HG03460 (cell line): ENCODE measurements around the gene GEMIN7.
A peak's percentile ranks its signal among the peaks of the same experiment; 100 is the strongest.

ENCODE experiments used
- ATAC-seq: cut with Tn5 transposase; IDR thresholded peaks from one replicate; pipeline ENCODE4 v1.9.1; 2021; ENCODE audit not compliant: unreplicated experiment

Gene GEMIN7

DNA sequence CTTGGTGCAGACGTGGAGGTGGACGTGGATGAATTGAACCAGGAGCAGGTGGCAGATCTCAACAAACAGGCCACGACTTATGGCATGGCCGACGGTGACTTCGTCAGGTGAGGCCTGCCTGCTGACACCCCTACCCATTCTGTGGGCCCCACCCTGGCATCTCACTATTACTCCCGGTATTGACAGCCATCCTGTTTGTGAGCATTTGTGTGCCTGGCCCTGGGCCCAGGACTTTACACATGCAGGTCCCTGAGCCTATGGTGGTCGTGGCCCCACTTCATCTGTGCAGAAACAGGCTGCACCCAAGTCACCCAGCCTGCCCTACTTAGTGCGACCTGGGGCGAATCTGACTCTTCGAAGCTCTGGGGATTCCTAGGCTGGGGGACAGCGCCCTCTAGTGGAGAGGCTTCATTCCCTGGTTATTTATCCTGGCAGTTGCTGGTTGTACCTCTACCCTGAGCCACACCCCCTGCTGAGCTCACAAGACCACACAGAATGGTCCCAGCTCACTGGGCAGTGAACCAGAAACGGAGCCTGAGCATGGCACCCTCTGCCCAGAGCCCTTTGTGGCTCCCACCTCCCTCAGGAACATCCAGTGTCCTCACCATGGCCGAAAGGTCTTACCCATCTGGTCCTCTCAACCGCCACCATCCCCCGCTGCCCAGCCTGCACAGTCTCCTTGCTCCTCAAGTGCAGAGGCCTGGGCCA, 19.6 kb upstream of the GEMIN7 start:
- ATAC-seq = no peak

DNA sequence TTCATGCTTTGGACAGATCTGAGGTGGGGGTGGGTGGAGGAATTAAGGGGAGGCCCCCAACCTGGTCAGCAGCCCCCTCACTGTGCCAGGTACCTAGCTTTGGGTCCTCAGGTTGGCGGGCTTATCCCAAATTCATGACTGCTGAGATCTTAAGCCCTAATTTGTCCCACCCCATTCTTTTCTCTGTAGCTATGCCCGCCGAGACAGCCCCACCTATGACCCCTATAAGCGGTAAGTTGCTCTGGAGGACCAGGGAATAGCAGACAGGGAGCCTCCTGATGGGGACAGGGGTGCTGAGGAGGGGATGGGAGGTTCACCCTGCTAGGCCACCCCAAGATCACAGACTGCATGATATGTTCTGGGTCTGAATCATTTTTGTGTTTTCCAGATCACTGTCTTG, 17.1 kb upstream of the GEMIN7 start:
- no peak for ATAC-seq

- ATAC-seq = no peak
Observed at GRCh38 chr19:45063851-45064801, 14.9 kb upstream of the GEMIN7 start.

DNA sequence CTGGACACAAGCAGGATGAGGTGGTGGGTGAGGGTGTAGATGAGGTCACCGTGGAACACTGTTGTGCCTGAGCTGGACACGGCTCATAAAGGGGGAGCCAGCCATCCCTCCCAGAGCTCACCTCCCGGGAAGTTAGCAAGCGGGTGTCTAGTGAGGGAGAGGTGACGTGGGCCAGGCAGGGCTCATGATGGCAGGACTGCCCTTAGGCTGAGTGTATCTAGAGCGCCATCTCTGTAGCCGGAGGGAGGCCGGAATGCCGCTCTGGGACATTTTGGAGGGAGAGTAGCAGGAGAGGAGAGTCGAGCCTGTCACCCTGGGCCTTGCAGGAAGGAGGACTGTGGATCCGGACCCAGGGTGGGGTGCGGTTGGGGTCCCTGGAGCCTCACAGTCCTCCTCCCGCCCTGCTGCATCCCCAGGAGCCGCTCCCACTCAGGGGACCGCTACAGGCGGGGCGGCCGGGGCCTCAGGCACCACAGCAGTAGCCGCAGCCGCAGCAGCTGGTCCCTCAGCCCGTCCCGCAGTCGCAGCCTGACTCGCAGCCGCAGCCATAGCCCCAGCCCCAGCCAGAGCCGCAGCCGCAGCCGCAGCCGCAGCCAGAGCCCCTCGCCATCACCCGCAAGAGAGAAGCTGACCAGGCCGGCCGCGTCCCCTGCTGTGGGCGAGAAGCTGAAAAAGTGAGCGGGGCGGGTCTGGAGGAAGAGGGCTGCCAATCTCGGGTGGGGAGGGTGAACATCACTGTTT, 12.0 kb upstream of the GEMIN7 start:
- ATAC-seq = no peak

DNA sequence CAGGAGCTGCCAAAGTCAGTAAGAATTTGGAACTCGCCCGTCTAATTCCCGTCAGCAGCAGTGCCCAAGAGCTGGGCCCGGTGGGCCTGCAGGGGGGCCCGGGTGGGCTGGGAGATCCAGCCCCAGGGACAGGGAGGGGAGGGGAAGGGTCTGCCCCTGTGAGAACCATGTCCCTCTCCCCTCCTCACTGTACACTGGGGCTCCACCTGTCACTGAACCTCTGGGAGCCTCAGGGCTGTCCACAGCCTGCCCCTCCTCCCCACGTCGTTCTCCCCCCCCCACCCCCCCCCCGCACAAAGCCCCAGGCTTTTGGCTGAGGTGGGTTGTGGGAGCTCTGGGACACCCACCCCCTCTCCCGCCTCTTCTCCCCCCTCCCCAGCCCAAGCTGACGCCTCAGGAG, 11.0 kb upstream of the GEMIN7 start:
- ATAC-seq = no peak

DNA sequence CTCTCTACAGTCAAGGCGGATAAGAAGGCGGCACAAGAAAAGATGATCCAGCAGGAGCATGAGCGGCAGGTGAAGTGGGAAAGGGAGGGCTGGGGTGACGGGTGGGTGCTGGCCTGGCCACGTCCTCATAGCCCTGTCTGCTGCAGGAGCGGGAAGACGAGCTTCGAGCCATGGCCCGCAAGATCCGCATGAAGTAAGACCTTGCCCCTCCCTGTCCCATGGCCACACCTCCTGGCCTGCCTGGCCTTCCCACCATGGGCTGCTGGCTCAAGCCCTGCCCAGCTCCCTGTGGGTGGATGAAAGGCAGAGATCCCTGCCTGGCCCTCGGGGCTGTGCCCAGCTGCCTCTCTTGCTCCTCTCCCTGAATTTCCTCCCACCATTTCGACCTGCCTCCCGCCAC, 10.0 kb upstream of the GEMIN7 start:
- no peak for ATAC-seq

DNA sequence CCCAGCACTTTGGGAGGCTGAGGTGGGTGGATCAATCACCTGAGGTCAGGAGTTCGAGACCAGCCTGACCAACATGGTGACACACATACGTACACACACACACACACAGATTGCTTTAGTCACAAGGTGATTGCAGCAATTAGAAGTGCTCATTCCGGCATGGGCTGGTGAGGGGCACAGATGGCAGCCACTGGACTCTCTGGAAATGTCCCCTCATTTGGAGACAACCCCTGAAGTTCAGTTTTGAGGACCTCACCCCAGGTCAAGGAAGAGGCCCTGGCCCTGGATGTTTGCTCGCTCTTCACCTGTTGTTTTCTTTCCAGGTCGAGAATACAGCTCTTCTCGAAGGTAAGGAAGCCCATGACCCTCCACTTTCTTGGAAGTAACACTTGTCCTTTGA, 8.8 kb upstream of the GEMIN7 start:
- ATAC-seq = no peak

- ATAC-seq = no peak
Observed at GRCh38 chr19:45070861-45071544, 8.1 kb upstream of the GEMIN7 start.

- ATAC-seq = no peak
Observed at GRCh38 chr19:45071545-45071938, 7.5 kb upstream of the GEMIN7 start.

DNA sequence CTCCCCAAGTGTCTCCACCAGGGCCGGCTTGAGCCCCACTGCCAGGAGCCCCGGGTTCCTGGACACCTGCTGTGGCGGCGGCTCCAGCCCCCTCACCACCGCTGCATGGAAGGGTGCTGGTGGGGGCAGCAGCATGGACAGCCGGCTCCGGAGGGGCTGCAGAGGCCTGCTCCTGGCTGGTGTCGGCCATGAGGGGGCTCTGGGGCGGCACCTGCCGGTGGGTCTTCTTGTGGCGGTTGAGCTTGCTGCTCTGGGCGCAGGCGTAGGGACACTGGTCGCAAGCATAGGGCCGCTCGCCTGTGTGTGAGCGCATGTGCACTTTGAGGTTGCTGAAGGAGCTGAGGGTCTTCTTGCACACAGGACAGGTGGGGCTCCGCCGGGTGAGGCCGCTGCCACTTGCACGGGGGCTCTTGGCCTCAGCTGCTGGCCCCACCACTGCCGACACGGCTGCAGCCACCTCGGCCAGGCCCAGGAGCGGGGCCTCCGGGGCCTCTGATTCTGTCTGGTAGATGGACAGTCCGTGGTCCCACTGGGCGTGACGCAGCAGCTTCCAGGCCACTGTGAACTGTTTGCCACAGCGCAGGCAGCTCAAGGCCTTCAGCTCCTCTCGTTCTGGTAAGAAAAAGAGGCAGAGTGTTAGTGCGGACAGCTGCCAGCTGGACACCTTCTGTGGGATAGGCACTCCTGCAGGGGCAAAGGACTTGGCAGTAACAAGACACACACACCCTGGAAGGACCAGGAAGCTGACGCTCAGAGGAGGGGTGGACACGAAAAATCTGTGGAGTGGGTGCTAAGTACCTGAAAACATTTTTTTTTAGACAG, 6.9 kb upstream of the GEMIN7 start:
- no peak for ATAC-seq

- no peak for ATAC-seq
Observed at GRCh38 chr19:45074744-45075300, 4.2 kb upstream of the GEMIN7 start.

DNA sequence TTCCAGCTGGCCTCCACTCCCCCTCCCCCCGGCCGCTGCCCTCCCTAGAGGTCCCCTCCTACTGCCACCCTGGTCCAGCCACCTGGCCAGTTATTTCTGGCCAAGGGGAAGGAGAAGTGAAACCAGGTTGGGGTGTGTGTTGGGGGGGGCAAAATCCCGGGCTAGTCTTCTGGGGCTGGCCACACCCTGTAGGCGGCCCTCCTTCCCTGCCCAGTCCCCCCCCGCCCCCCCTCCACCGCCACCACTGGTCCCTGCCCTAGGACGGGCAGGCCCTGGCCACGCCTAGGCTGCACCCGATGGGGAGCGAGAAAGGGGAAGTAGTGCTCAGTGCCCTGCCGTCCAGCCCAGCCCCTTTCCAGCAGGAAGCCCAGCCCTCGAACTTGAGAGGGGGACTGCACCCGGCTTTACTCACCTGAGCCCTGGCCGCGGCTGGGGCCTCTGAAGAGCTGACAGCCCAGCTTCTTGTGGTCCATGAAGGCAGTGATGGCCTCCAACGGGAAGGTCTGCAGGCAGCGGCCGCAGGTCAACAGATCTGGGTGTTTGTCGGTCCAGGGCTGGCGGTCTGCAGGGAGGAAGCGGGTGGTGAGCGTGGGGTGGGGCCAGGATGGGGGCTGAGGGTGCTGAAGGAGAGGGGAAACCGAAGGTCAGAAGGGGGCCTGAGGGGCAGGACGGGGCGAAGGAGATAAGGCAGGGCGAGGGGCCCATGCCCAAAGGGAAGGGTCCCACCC, 3.6 kb upstream of the GEMIN7 start:
- peak; percentile 68 for ATAC-seq

GRCh38 chr19:45076029-45076850, 2.8 kb upstream of the GEMIN7 start, which contains the start of gene ZNF296:
ZNF296 (minus strand) TSS chr19:45076478; CDS start chr19:45076373, 105 bp downstream.
- peak; percentile 36 for ATAC-seq

- ATAC-seq = no peak
Observed at GRCh38 chr19:45076851-45077730, 2.0 kb upstream of the GEMIN7 start.

GRCh38 chr19:45078390-45079062, 534 bp upstream of the GEMIN7 start:
- no peak for ATAC-seq

GRCh38 chr19:45079911-45080370, 881 bp downstream of the GEMIN7 start:
- no peak for ATAC-seq
